CD4-positive, alpha-beta T cell treated with Interleukin-17A for 1 hour (primary cell): ENCODE data around the gene LMNA.

ENCODE experiments used
- DNase-seq: peaks from one replicate; pipeline ENCODE4 v3.0.0-alpha.2; 2020

The LMNA gene

DNA sequence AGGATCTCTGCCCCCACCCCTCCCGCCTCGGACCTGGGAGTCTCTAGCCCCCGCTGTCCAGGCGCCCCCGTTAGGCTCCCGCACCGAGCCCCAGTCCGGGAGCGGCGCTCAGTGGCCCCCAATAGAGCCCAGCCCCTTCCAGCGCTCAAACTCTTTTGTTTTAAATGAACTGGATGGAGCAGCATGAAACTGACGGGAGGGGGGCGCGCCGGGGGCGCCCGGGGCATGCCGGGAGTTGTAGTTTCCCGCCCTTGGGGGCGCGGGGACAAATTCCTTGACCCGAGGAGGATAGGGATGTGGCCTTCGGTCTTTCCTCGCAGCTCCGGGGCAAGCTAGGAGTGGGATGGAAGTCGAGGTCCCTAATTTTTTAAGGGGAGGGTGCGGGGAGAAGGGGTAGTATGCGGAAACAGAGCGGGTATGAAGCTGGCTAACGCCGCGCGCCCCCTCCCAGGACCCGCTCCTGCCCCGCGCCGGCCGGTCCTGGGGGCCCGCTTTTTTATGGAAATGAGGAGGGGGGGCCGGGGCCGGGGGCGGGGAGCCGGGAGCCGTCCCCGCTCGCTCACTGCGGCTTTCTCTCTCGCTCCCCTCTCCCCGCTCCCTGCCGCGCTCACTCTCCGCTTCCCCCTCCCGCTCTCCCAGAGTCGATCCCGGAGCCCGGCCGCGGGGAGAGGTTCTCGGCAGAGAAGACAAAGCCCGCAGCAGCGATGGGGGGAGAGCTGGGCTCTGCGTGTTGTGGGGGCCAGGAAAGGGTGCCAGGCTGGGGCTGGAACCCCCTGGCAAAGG lies 32.0 kb upstream of the LMNA start, which contains the start of gene MEX3A:
TSS of gene MEX3A (minus strand) at position 157 of the 783 bp plus-strand sequence. CDS start 467 bp downstream, outside the sequence.
- peak; percentile 64 for DNase-seq

- DNase-seq: no peak
Observed at GRCh38 chr1:156083800-156084790, 30.4 kb upstream of the LMNA start.

DNA sequence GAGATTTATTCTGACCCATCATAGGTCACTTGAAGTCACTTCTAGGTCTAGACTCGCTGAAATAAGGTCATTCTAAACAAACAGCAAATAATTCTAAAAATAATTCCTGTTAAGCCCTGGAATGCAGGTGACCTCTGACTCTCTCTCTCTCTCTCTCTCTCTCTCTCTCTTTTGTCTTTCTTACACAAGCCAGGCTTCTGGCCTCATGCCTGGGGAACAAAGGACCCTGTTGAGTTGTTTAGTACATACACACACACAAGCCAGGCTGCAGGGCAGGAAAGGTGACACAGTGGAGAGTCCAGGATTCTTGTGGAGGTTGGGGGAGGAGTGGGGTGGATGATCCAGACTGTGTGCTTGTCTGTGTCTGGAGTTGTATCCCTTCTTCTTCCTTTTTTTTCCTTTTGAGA lies 28.3 kb upstream of the LMNA start:
- DNase-seq: no peak

GRCh38 chr1:156089704-156090103 lies 24.8 kb upstream of the LMNA start:
- DNase-seq: no peak

DNA sequence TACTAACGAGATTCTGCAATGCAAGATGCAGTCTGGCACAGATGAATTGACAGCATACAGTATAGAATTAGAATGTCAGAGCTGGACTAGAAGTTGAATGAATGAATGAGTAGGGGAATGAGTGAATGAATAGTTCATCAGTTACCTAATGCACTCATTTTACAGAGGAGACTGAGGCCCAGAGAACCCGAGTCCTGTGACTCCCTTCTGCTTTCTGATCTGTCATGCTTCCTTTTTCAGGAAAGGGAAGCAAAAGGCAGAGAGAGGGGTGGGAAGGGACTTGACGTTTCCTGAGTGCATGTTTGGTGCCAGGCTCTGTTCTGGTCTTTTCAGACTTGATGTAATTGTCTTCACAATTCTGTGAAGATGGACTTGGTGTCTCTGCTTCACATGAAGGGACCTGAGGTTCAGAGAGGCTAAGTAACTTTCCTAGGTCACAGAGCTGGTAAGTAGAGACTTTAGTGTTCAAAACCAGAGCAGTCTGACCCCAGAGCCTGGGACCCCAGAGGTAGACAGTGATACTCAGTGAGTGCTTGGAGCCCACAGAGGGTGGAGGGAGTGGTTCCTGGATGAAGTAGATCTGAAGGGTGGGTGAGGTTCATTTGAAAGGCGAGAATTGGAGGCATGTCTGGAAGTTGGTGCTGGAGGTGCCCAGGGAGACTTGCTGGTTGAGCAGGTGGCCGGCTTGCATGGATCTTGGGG lies 24.2 kb upstream of the LMNA start:
- DNase-seq: no peak

- DNase-seq: peak; percentile 89
Observed at GRCh38 chr1:156090840-156091188, 23.7 kb upstream of the LMNA start.

- DNase-seq: no peak
Observed at GRCh38 chr1:156091610-156092009, 22.9 kb upstream of the LMNA start.

DNA sequence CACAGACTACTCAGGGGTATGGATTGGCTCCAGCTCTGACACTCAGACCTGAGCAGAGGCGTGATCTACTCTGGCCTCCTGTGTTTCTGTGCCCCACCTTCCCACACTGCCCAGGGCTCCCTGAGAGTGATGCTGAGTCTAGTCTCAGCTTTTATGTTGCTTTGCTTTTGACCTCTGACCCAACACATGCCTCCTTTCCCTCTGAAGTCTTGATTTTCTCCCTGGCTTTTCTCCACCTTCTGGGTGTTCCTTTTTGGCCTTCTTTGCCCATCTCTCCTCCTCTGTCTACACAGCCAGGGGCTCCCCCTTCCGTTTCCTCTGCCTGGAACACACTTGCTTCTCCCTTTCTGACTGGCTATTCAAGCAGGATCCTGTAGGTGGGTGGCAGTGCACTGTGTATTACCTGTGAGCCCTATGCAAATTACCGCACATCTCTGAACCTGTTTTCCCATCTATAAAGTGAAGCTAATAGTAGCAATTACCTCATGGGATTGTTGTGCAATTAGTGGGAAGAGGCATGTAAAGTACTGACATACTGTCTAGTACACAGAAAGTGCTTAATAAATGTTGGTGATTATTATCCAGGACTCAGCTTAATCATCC lies 18.5 kb upstream of the LMNA start:
- DNase-seq: no peak

DNA sequence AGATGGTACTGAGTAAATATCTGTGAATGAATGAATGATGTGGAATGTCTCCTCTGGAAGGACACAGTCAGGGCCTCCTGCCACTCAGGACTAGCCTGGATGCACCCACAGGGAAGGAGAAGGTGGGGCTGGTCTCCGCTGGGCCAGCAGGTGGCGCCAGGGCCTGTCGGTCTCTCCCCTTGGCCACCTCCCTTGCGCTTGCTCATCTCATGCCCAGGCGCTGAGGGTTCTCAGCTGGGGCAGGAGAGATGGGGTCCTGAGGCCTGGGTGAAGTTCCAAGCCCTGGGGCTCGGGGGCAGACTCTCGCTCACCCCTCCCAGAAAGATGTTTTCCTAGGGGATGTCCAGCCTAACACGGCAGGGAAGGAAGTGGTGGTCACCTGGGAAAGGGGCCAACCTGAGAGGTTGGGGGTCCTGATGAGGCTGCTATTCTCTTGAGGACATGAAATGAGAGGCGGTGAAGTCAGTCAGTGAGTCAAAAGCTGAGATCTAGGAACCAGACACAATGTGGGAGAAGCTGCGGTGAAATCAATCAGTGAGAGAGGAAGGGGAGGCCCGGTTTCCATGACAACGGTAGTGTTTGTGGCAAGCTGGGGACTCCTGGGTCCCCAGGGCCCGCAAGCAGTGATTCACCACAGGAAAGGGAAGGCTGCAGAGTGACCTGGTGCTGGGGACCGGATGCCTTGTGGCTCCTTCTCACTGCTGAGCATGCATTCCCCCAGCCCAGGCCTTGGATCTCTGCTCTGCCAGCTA lies 17.7 kb upstream of the LMNA start:
- DNase-seq: peak; percentile 95

- DNase-seq: no peak
Observed at GRCh38 chr1:156097499-156098178, 16.9 kb upstream of the LMNA start.

- no peak for DNase-seq
Observed at GRCh38 chr1:156098784-156099183, 15.7 kb upstream of the LMNA start.

GRCh38 chr1:156099282-156099681 lies 15.2 kb upstream of the LMNA start:
- no peak for DNase-seq

- DNase-seq: no peak
Observed at GRCh38 chr1:156100205-156100995, 14.1 kb upstream of the LMNA start.

GRCh38 chr1:156101880-156102279 lies 12.6 kb upstream of the LMNA start:
- DNase-seq: no peak

DNA sequence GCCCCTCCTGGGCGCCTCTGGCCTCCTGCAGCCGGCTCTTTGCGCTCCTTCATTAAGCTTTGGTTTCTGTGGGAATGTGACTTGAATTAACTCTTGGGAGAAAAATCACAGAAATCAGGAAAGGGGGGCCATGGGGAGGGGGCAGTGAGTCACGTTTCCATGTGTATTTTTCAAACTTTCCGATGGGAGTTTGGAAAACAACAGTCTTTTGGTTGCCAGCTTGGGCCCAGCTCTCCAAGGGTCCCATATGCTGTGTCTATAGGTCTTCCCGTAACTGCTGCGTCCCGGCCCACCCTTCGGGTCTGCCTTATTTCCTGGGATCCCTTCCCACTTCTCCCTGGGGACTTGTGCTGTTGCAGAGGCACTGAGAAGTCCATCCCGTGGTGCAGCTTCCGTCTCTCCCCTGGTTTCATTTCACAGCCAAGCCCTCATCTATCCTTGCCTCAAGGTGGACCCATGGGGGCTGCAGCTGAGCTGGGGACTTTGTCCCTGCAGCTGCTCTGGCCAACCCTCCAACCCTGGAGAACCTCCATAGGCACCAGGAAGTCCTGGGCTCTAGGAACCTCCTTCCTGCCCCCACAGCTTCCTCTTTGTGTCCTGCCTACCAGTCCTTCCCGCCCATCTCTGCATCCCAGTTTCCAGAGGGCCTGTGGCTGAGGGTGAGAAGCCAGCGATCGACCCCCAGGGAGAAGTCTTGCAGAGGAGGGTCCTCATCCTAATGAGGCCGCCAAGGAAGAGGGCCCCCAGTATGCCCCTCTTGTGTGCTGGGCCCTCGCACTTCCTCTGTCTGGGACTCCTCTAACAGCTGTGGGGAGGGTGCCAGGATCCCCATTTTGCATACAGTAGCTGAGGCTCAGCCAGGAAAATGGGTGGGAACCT lies 11.6 kb upstream of the LMNA start:
- DNase-seq: no peak

- DNase-seq: peak; percentile 49
Observed at GRCh38 chr1:156103521-156103947, 11.0 kb upstream of the LMNA start.

DNA sequence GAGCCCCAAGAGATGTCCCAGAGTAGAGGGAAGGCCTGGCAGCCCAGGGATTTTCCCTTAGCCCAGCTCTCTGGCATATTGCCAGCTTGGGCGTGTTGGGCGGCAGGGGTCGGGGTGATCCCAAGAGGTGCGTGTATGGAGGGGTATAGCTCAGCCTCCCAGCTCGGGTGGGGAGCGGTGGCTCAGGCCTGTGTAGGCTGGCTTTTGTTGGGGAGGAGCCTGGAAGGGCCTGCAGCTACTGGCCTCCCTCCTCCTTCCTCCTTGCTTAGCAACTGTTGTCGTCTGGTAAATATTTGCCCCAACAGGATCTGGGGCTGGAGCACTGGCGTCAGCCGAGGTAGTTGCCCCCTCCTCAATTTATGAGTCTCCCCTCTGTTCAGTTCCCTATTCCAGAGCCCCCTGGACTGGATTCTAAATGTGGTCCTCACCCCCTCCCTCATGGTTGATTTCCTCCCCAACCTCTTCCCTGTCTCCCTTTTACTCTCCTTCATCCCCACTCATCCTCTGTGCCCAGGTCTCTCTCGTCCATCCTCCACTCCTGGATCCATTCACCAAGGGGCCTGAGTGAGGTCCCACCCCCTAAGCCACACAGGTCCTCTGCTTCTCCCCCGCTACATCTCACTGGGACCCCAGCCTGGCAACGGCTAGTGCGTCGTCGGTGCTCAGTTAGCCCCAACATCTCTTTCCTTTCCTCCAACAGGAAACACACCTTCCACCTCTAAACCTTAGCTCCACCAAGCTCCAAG lies 10.3 kb upstream of the LMNA start:
- peak; percentile 91 for DNase-seq
